CD4-positive, alpha-beta T cell treated with Interleukin-15 for 4 hours (primary cell): ENCODE measurements around the gene CPNE6.
A peak's percentile ranks its signal among the peaks of the same experiment; 100 is the strongest.
"Not testable (repeated sequence)": the region's sequence is repeated elsewhere in the genome, so short reads cannot be mapped to it uniquely, and the experiment has no call there.

Experiments used
- DNase-seq: peaks from one replicate; pipeline ENCODE4 v3.0.0-alpha.2; 2020; ENCODE audit warnings: low spot score

The CPNE6 gene

DNA sequence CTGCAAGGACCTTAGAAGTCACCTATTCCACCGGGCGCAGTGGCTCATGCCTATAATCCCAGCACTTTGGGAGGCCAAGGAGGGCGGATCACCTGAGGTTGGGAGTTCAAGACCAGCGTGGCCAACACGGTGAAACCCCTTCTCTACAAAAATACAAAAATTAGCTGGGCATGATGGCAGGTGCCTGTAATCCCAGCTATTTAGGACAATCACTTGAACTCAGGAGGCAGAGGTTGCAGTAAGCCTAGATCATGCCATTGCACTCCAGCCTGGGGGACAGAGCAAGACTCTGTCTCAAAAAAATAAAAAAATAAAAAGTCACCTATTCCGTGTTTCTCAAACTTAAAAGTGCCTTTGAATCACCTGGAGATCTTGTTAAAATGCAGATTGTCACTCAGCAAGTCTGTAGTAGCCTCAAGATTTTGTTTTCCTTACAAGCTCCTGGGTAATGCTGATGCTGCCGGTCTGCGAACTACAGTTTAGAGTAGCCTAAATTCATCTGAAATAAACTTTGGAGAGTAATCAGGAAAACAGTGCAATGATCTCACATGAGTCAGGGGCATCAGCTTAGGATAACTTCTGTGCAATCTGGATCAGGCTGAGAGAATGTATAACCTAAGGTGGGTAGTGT, 34.4 kb downstream of the CPNE6 start:
- not testable (repeated sequence) for DNase-seq

DNA sequence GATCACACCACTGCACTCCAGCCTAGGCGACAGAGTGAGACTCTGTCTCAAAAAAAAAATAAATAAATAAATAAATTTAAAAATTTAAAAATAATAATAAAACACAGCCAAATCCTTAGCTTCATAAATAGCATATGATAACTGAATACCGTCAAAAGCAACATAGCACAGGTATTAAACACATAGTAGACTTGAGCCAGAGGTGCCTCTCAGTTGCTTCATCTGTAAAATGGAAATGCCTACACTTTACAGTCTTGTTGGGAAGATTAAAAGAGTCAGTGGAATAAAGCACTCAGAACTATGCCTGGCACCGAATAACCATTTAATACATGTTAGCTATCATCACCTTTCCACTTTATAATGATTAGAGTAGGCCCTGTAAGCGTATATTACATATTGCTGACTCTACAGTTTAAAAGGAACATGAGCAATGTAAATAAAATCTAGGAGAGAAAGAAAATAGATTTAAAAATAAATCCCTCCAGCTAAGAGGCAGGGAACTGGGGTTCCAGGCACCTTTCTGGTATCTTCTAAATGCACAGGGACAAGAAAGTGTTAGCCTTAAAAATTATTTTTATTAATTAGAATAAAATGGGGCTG, 35.4 kb downstream of the CPNE6 start:
- no peak for DNase-seq

GRCh38 chr14:24108336-24108874, 37.0 kb downstream of the CPNE6 start:
- no peak for DNase-seq

DNA sequence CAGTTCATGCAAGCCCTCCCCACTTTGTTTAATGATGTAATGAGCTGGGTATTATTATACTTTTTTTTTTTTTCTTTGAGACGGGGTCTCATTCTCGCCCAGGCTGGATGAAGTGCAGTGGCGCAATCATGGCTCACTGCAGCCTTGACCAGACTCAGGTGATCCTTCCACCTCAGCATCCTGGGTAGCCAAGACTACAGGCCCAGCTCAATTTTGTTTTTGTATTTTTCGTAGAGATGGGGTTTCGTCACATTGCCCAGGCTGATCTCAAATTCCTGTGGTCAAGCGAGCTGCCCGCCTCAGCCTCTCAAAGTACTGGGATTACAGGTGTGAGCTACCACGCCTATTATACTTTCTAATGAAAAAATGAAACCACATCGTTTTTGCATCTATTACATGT, 38.7 kb downstream of the CPNE6 start:
- no peak for DNase-seq

- no peak for DNase-seq
Observed at GRCh38 chr14:24110523-24110922, 39.2 kb downstream of the CPNE6 start.

DNA sequence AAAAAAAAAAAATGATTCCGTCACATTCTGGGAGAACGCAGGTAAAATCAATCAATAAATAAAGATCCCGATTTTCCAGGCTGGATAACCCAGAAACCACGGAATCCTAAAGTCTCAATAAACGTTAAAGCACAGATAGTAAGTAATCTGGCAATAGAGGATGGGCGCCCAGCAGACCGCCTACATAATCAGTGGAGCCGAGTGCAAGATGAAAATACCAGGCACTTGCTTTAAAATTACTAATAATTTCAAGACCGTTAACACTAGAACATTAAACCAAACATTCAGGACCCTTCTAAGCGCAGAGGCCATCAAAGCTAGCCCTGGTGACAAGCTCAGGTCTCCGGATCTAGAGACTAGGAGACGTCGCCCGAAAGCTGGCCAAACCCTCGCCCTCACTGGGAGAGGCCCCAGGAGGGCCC, 42.0 kb downstream of the CPNE6 start:
- DNase-seq, result no peak

- DNase-seq, result peak; percentile 80
Observed at GRCh38 chr14:24113801-24114531, 42.6 kb downstream of the CPNE6 start.

DNA sequence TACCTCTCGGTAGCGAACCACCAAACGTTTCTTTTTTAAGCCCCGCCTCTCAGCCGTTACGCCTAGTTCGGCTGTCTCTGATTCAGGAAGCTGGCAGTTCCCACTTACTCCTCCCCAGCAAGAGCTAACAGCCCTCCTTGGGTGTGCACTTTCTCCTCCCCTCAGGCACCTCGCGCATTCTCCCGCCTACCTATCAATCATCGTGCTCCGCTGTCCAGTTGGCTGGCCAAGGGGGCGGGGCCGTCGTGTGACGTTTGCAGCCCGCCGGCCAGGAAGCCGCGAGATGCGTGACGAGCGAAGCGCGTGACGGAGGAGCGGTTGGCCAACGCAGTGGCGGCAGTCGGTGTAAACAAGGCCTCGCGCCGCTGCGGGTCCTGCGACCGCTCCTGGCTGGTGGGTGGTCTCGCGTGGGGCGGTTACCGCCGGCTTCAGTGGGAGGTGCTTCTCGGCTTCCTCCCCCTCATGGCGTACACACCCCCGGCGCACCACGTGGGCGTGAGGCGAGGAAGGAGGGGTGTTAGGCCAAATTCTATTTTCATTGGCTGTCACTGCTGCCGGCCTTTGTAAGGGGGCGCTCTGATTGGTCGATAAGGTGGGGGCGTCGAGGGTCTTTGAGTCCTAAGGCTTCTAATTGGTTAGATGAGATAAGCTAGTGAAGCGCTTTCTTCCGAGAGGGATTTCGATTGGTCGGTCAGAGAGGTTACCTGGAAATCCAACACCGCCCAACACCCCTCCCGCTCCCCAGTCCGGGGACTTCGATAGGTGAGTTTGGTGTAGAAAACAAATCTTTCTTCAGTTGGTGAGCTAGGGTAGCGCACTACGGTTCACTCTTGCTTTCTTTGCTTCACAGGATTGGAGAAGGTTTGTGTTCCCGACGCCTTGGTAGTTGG, 43.4 kb downstream of the CPNE6 start, which contains the start of the genes DCAF11 and NRL:
Gene DCAF11, plus strand, starts transcription at position 246 of the 890 bp plus-strand sequence. CDS start 818 bp downstream, outside the sequence.
Gene NRL, minus strand, starts transcription at position 418 of the 890 bp plus-strand sequence. CDS start 32,101 bp downstream, outside the sequence.
- DNase-seq, result peak; percentile 99

- no peak for DNase-seq
Observed at GRCh38 chr14:24115422-24116127, 44.2 kb downstream of the CPNE6 start.

DNA sequence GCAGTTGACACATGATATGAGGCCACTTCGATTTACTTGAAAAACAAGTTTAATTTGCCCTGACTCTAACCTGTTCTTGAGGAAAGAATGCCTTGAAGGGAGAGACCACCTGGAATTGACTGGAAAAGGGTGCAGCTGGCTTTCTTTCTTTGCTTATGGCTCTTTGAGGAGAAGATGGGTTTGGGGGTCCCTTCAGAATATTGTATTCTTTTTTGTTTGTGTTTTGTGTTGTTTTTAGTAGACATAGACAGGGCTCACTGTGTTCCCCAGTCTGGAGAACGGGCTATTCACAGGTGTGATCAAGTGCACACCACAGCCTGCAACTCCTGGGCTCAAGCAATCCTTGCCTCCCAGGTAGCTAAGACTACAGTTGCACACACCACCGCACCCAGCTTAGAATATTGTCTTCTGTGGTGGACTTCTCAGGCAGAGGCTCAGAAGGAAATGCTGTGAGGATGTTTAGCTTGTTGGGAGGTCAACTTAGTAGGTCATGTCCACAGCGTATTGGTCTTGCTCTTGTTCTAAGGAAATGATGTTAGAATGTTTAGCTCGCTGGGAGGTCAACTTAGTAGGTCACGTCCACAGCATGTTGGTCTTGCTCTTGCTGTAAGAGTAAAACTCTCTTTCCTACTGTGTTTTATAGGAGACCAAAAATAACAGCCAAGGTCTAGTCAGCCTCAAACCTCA, 44.9 kb downstream of the CPNE6 start:
- no peak for DNase-seq

DNA sequence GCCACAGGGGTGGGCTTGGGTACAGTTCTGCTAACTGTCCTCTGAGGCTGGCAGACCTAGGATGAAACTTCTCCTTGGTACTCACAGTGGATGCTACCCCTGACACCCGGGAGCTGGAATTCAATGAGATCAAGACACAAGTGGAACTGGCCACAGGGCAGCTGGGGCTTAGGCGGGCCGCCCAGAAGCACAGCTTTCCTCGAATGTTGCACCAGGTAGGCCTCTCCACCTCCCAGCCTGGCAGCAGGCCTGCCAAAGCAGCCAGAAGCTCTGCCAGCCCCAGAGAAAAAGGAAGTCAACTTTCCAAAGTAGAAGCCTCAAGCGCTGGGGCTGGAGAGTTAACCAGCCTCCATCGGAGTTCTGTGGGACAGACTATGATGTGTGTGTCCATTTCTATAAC, 45.8 kb downstream of the CPNE6 start:
- DNase-seq, result no peak

GRCh38 chr14:24119691-24120090, 48.3 kb downstream of the CPNE6 start:
- no peak for DNase-seq

DNA sequence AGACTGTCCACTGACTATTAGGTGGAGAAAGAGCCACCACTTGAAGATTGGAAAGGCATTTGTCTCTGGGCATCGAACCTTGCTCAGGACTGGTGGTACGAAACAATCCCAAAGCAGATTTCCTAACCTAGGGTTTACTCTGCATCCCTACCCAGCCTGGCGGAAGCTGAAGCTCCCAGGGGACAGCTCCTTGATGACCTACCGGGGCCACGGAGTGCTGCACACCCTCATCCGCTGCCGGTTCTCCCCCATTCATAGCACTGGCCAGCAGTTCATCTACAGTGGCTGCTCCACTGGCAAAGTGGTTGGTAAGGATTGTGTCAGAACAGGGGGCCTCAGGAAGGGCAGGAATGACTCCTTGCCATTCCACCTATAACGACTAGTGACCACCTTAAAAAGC, 49.8 kb downstream of the CPNE6 start:
- no peak for DNase-seq

GRCh38 chr14:24122416-24122815, 51.1 kb downstream of the CPNE6 start:
- no peak for DNase-seq

DNA sequence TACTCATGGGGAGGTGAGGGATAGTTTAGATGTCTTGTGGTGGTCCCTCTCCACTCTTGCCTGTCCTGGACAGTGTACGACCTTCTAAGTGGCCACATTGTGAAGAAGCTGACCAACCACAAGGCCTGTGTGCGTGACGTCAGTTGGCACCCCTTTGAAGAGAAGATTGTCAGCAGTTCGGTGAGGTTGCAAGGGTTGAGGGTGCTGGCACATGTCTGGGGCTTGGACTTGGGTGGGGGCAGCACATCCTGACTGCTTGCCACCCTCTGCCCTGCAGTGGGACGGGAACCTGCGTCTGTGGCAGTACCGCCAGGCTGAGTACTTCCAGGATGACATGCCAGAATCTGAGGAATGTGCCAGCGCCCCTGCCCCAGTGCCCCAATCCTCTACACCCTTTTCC, 51.5 kb downstream of the CPNE6 start:
- no peak for DNase-seq

GRCh38 chr14:24123424-24124417, 52.4 kb downstream of the CPNE6 start:
- no peak for DNase-seq

DNA sequence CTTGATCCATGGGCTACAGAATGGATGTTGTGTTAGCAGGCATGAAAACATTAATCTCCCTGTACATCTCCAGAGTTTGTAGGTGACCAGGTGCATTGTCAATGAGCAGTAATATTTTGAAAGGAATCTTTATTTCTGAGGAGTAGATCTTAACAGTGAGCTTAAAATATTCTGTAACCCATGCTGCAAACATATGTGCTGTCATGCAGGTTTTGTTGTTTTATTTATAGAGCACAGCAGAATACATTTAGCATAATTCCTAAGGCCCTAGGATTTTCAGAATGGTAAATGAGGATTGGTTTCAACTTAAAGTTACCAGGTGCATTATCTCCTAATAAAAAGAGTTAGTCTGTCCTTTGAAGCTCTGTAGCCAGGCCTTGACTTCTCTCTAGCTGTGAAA, 55.6 kb downstream of the CPNE6 start:
- no peak for DNase-seq

DNA sequence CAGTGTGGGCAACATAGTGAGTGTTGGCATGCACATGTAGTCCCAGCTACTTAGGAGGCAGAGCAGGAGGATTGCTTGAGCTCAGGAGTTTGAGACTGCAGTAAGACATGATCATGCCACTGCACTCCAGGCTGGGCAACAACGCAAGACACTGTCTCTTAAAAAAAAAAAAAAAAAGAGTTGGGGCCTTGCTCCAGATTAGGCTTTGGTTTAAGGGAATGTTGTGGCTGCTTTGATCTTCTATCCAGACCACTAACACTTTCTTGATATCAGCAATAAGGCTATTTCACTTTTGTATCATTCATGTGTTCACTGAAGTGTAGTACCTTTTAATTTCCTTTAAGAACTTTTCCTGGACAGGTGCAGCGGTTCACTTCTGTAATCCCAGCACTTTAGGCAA, 56.3 kb downstream of the CPNE6 start:
- no peak for DNase-seq
